HG03103 (cell line): ENCODE results near the gene ECM2.

Experiments
- ATAC-seq: cut with Tn5 transposase; IDR thresholded peaks from one replicate; pipeline ENCODE4 v1.9.1; 2021; ENCODE audit warnings: low read depth; ENCODE audit not compliant: unreplicated experiment

Gene ECM2

GRCh38 chr9:92528522-92528849, 7.3 kb downstream of the ECM2 start:
- ATAC-seq: no peak

- no peak for ATAC-seq
Measured at GRCh38 chr9:92527832-92528521, 7.8 kb downstream of the ECM2 start.

GRCh38 chr9:92527291-92527828, 8.4 kb downstream of the ECM2 start:
- ATAC-seq: no peak

- ATAC-seq: no peak
Measured at GRCh38 chr9:92525306-92525705, 10.5 kb downstream of the ECM2 start.

- ATAC-seq: no peak
Measured at GRCh38 chr9:92524881-92525280, 10.9 kb downstream of the ECM2 start.

- ATAC-seq: no peak
Measured at GRCh38 chr9:92522983-92523970, 12.5 kb downstream of the ECM2 start.

GRCh38 chr9:92520837-92521236, 15.0 kb downstream of the ECM2 start:
- no peak for ATAC-seq

GRCh38 chr9:92518199-92518598, 17.6 kb downstream of the ECM2 start:
- ATAC-seq: no peak

- no peak for ATAC-seq
Measured at GRCh38 chr9:92517046-92517445, 18.7 kb downstream of the ECM2 start.

- ATAC-seq: no peak
Measured at GRCh38 chr9:92516521-92516920, 19.3 kb downstream of the ECM2 start.

GRCh38 chr9:92514635-92515034, 21.2 kb downstream of the ECM2 start:
- no peak for ATAC-seq

- ATAC-seq: no peak
Measured at GRCh38 chr9:92513349-92513748, 22.4 kb downstream of the ECM2 start.

- no peak for ATAC-seq
Measured at GRCh38 chr9:92512622-92513021, 23.2 kb downstream of the ECM2 start.

GRCh38 chr9:92510747-92511146, 25.0 kb downstream of the ECM2 start:
- ATAC-seq: no peak

- no peak for ATAC-seq
Measured at GRCh38 chr9:92509050-92509449, 26.7 kb downstream of the ECM2 start.

GRCh38 chr9:92508018-92508820, 27.6 kb downstream of the ECM2 start:
- ATAC-seq: no peak

- no peak for ATAC-seq
Measured at GRCh38 chr9:92507496-92507895, 28.3 kb downstream of the ECM2 start.

- no peak for ATAC-seq
Measured at GRCh38 chr9:92507005-92507404, 28.8 kb downstream of the ECM2 start.

- ATAC-seq: no peak
Measured at GRCh38 chr9:92506184-92506857, 29.5 kb downstream of the ECM2 start.

- no peak for ATAC-seq
Measured at GRCh38 chr9:92504881-92505280, 30.9 kb downstream of the ECM2 start.
